GM21619 (cell line): ENCODE measurements around the gene MB21D2.
"Not testable (repeated sequence)": the region's sequence is repeated elsewhere in the genome, so short reads cannot be mapped to it uniquely, and the experiment has no call there.

Experiments used
- ATAC-seq: cut with Tn5 transposase; IDR thresholded peaks from one replicate; pipeline ENCODE4 v1.9.1; 2021; ENCODE audit not compliant: unreplicated experiment

MB21D2 gene

DNA sequence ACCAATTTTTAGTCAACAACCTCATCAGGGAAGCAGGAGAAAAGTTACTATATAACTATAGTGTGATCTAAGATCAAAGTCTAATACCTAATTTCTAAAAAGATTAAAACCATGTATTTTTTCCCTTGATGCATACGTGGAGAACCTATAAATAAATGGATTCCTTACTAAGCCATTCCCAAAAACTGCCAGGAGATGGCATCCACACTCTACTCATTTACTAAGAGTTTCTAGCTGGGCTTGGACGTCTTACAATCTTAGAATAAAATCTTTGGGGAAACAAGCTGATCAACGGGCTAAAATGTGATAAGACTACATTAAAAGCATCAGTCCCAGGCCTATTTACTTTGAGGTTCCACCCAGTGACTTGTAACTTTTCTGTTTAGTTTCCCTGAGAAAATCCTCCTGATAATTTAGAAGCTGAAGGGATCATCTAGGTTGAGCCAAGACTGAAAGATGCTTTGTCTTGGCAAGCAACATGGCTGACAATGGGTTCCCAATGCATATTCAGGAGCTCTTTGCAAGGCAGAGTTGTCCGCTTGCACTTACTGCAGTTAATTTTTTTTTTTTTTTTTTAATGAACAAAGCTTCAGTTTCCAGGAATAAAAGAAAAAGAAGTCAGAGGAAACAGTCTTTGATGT lies 104.8 kb downstream of the MB21D2 start:
- no peak for ATAC-seq

DNA sequence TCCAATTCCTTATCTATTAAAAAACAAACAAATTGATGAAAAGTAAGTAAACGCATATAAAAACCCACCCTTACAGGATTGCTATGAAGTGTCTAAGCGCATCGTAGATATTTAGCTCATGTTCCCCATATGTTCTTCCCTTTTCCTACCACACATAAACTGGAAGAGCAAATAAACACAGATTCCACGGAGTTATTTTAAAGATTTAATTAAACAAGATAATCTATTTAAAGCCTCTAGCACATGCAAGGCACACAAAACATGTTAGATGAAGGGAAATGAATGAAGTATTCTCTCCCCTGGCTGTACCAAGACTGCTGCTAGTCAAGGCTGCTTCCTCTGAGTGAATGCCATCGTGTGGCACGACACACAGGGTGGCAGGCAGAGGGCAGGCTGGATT lies 111.9 kb downstream of the MB21D2 start:
- no peak for ATAC-seq

DNA sequence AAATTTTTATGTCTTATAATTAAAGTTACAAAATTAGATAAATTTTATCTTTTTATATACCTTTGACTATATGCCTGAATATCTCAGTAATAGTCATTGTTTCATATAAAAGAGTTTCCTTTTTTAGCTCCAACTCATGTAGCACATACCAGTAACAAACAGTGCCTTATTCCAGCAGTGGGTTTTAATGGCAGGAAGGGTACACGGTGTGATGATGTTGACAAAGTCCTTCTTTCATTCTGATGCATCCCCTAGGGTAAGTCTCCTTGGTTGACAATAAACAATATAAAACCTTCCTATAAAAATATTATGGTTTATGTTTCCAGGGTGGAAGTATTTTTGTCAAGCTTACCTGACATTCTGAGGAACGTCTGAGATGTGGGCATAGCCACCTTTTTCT lies 113.2 kb downstream of the MB21D2 start:
- no peak for ATAC-seq

DNA sequence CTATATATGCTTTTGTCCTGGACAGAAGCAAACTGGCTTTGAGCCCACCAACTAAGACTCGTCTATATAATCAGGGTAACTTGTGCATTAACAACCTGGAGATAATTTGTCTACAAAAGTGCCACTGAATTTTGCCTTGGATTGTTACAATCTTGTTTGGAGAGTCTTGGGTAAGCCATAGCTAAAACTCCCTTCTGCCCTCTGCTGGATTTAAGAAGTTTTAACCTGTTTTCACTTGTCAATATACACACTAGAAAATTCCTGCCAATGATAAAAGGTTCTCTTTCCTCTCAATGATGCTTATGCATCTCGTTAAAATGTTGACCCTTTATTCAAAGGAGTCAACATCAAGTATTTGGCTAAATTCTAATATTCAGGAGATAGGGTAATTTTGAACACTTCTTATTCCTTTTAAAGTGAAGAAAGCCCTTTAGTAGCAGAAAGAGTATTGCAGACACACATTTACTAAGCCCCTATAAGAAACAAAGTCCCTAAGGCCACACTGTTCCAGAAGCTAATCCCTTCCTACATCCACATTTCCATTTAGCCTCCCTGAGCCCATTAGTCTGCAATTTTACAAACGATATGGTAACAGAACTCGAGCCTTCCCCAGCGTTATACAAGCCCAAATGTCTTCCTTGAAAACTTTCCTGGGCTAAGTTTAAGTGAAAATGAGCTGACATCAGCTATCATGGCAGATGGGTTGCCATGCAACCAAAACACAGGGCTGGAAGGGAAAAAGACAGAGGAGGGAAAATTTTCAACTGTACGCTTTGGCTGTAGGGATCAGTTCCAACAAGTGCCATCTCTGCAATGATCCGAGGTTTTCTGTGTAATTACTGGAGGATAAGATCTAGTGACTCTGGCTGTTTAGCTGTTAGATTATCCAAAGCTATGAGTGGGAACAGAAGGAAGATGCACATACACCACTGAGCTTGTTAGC lies 114.4 kb downstream of the MB21D2 start:
- ATAC-seq, result peak; percentile 61

DNA sequence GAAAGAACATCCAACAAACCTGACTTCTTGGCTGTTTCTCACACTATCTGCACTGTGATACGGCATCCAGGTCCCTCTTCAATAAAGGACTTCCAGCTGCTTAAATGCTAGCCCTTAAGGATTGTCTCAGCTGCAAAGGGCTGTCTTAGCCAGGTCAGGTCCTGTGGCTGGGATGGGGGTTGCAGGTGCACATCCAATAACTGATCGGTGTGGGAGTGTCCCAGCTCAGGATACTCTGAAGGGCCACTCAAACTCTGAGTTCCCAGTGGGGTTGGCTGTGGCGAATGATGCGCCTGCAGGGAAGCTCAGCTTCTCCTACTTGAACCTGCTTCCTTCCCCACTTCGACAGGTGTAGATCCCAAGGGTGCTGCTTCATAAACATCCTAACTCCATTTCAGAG lies 115.7 kb downstream of the MB21D2 start:
- no peak for ATAC-seq

DNA sequence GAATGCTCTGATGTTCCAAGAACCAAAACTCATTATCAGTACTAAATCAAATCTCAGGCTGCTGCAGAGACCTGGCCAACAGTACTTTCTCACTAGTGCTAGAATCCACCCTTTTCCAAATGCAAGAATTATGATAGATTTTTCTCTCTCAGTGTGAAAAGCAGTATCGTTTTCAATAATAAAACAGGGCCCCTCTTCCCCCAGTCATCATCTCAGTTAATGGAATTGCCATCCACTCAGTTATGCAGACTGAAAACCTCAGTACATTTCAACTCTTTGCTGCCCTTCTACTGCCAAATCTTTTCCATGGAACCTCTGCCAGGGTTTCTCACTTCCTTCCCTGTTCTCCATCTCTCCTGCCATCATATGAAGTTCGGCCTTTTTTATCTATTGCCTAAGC lies 117.9 kb downstream of the MB21D2 start:
- no peak for ATAC-seq

DNA sequence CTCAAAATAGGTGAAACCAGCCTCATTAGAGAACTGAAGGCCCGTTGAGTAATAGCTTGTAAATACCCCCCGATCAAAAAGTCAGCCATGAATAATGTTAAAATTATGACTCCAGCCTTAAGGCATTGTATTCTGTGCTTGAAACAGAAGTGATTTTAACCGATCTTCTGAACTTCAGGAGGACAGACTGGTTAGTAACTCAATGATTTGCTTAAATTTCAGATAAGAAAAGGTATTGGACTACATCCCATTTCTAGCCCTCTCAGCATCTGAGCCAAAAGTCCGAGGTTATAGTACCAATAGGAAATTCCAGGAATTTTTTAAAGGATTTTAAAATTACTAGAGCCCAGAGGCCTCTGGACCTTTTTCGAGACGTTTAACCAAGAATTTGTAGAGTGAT lies 122.6 kb downstream of the MB21D2 start:
- ATAC-seq, result no peak

DNA sequence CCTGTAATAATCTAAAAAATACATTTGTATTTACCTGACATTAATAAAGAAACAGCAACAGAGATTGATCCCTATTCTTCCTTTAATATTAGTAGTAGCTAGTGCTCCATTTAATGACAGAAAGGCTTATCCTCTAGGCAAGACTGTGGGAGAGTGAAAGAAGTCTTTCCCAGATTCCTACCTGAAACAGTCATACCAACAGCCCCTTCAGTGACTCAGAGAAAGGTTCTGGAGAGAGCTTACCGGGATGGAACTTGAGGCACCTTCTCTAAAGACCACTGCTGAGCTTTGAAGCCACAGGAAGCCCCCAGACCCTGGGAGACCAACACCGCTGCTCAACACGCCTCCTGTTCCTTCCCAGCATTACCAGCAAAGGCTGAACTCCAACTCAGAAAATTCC lies 123.4 kb downstream of the MB21D2 start:
- ATAC-seq, result no peak

DNA sequence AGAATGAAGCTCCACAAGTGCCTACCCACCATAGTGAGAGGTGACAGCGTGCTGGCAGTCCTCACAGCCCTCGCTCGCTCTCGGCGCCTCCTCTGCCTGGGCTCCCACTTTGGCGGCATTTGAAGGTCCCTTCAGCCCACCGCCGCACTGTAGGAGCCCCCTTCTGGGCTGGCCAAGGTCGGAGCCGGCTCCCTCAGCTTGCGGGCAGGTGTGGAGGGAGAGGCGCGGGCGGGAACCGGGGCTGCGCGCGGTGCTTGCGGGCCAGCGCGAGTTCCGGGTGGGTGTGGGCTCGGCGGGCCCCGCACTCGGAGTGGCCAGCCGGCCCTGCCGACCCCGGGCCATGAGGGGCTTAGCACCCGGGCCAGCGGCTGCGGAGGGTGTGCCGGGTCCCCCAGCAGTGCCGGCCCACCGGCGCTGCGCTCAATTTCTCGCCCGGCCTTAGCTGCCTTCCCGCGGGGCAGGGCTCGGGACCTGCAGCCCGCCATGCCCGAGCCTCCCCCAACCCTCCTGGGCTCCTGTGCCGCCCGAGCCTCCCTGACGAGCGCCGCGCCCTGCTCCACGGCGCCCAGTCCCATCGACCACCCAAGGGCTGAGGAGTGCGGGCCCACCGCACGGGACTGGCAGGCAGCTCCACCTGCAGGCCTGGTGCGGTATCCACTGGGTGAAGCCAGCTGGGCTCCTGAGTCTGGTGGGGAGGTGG lies 128.7 kb downstream of the MB21D2 start:
- ATAC-seq, result not testable (repeated sequence)

DNA sequence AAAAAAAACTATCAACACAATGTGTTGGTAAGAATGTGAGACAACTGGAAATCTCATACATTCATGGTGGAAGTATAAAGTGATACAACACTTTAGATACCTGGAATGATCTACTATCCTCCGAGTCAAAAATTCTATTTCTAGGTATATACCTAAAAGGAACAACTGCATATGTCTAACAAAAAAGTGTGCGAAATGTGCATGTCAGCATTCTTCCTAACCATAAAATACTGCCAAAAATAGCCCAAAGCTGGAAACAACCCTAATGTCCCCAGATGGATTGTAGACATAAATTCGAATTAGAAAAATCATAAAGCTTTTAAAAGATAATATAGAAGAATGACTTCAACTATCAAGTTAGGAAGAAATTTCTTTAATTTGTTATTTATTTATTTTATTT lies 139.1 kb downstream of the MB21D2 start:
- no peak for ATAC-seq

DNA sequence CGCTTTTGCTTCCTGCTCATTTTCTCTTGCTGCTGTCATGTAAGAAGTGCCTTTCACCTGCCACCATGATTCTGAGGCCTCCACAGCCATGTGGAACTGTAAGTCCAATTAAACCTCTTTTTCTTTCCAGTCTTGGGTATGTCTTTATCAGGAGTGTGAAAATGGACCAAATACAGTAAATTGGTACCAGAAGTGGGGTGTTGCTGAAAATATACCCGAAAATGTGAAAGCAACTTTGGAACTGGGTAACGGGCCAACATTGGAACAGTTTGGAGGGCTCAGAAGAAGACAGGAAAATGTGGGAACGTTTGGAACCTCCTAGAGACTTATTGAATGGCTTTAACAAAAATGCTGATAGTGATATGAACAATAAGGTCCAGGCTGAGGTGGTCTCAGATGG lies 143.3 kb downstream of the MB21D2 start:
- not testable (repeated sequence) for ATAC-seq

DNA sequence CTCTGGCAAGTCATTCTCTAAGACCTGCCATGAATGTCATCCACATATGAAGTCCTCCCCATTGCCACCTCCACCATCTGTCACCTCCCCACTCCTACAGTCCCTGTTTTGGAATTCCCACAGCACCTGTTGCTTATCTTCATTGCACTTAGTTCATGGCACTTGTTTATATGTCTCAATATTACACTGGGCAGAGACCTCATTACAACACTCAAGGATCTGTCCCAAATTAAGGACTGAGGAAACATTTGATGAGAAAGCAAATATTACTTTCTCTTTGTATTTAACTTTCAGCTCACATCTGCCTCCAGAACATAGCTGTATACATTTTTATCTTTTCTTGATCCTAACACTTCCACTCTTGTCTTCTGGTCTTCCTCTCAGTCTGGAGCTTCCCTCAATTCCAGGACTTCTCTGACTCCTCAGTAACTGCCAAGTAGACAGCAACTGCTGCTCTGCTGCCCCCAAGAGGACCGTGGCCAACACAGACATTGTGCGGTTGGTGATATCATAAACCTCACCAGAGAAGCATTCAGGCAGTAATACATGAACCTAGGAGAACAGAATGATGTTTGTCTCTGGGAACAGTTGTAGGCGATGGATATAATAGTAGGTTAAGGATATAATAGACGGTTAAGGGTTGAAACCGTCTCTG lies 145.3 kb downstream of the MB21D2 start:
- ATAC-seq, result no peak

DNA sequence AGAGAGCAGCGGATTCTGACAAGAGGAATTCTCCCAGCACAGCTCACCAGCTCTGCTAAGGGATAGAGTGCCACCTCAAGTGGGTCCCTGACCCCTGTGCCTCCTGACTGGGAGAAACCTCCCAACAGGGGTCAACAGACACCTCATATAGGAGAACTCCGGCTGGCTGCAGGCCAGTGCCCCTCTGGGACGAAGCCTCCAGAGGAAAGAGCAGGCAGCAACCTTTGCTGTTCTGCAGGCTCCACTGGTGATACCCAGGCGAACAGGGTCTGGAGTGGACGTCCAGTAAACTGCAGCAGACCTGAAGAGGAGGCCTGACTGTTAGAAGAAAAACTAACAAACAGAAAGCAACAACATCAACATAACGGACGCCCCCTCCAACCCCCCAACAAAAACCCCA lies 159.0 kb downstream of the MB21D2 start:
- no peak for ATAC-seq

DNA sequence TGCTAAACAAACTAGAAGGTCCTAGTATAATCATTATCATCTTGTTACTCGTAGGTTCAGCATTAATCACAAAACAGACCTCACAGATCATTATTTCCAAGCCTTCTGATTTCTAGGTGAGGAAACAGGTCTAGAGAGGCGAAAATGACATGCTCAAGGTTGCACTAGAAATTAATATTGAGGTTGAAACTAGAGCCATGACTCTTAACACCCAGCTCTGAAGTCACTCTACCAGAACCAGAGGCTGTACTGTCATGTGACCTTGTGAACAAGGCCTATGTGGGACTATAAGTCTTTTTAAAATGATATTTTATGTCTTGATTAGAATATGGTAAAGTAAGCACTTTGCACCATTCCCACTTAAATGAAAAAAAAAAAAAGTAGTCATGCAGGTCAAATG lies 166.5 kb downstream of the MB21D2 start:
- ATAC-seq, result no peak

DNA sequence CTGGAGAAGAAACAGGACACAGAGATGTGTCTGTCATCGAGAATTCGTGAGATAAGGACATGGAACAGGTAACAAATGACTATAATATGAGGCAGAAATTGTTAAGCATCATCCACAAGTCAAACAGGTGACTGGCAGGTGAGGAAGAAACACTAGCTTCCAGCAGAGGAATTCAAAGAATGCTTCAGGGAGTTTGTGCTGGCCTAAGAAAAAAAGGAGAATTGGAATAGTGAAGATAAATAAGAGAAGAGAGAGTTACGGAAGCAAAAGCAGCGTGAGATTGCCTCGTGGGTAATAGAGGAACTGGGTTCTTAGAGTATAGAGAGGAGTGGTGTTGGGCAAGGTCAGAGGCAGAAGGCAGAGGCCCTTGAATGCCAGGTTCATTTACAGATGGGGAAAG lies 167.5 kb downstream of the MB21D2 start:
- no peak for ATAC-seq

DNA sequence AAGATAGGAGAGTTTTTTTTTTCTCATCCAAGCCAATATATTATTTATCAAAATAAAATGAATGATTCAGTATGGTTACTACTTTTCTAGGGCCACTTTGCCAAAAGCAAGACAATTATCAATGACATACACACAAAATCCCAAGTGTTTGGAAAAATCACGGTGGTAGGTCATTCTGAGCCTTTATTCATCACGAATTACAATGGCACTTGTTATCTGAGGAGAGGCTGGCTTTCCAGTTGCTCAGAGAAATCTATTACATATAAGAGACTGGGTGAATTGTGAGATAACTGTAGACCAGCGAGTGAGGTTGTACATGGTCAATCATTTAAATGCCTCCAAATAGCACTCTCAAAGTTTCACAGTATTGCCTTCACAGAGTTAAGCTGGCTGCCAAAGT lies 169.9 kb downstream of the MB21D2 start:
- ATAC-seq, result no peak

DNA sequence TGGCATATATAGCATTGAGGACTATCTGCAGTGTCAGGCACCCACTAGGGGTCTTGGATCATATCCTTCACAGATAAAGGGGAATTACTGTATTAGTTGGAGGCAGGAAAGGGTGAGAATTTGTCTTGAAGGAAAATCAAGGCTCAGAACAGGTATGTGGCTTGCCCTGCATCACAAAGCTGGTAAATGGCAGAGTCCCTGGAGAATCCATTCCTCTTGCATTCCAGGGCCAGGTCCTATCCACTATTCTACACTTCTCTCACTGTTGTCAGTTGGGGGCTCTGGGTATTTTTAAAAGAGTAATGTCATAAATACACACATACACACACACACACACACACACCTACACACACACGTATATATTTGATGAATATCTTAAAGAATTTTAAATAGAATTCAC lies 170.5 kb downstream of the MB21D2 start:
- no peak for ATAC-seq
